Liver (tissue), 3 donors: Measurements from ENCODE around the gene DLK2.

ENCODE experiments used
- CTCF ChIP-seq: fragments of 150-350 bp; IDR thresholded peaks from 2 replicates; pipeline ENCODE4 v1.5.1; 2017; ENCODE audit warnings: improper control_type of control experiment, low read depth, low read length; ENCODE audit not compliant: missing input control
- GABPA ChIP-seq, 2 donors: IDR thresholded peaks in 1 of 2; conservative IDR thresholded peaks in 1 of 2; 2 replicates each; pipeline ENCODE4 v1.6.1; 2016; ENCODE audit warnings: antibody characterized with exemption in 2 of 2, mild to moderate bottlenecking in 1 of 2, moderate library complexity in 1 of 2
- RAD21 ChIP-seq, 2 donors: IDR thresholded peaks; 2 replicates each; pipeline ENCODE4 v1.6.1; 2016; ENCODE audit warnings: antibody characterized with exemption in 2 of 2, mild to moderate bottlenecking in 2 of 2
- SP1 ChIP-seq: IDR thresholded peaks from 2 replicates; pipeline ENCODE4 v1.6.1; 2018; ENCODE audit warnings: antibody characterized with exemption, mild to moderate bottlenecking
- TAF1 ChIP-seq: conservative IDR thresholded peaks from 2 replicates; pipeline ENCODE4 v1.6.1; 2016; ENCODE audit warnings: antibody characterized with exemption, mild to moderate bottlenecking
- YY1 ChIP-seq: IDR thresholded peaks from 2 replicates; pipeline ENCODE4 v1.6.1; 2016; ENCODE audit warnings: antibody characterized with exemption, mild to moderate bottlenecking
- ZBTB33 ChIP-seq: IDR thresholded peaks from 2 replicates; pipeline ENCODE4 v1.6.1; 2016; ENCODE audit warnings: antibody characterized with exemption
- TF ChIP-seq, protein P1 (sequence below): IDR thresholded peaks from 2 replicates; pipeline ENCODE4 v1.6.1; 2016; ENCODE audit warnings: antibody characterized with exemption, mild to moderate bottlenecking
- TF ChIP-seq, protein P2 (sequence below): IDR thresholded peaks from 2 replicates; pipeline ENCODE4 v1.6.1; 2016; ENCODE audit warnings: antibody characterized with exemption
- donor health status: healthy.
- donor health status: healthy.

DNA sequence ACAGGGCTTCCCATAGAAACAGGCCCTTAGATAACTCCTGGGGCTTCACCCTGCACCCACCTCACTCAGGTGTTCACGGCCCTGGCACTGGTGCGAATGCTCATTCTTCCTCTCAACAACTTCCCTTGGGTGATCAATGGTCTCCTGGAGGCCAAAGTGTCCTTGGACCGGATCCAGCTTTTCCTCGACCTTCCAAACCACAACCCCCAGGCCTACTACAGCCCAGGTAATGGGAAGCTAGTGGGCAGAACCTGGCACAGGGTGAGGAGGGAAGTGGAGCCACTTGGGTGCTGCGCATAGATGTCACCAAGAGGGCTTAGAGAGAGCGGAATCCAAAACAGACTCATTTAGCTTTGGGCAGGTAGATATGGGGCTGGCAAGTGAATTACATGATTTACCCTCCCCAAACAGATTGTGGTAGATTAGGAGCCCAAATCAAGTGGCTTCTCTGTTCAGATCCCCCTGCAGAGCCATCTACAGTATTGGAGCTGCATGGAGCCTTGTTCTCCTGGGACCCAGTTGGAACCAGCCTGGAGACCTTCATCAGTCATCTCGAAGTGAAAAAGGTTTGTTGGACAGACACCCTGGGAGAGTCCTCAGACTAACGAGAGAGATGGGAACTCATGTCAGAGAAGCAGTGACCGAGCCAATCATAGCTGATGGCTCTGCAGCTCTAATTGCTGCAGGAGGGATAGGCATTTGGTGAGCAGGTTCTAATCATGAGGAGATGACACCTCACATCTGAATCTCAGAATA lies 19.5 kb downstream of the DLK2 start:
- no peak for TF ChIP-seq CTCF
- TF ChIP-seq, protein P1, sequence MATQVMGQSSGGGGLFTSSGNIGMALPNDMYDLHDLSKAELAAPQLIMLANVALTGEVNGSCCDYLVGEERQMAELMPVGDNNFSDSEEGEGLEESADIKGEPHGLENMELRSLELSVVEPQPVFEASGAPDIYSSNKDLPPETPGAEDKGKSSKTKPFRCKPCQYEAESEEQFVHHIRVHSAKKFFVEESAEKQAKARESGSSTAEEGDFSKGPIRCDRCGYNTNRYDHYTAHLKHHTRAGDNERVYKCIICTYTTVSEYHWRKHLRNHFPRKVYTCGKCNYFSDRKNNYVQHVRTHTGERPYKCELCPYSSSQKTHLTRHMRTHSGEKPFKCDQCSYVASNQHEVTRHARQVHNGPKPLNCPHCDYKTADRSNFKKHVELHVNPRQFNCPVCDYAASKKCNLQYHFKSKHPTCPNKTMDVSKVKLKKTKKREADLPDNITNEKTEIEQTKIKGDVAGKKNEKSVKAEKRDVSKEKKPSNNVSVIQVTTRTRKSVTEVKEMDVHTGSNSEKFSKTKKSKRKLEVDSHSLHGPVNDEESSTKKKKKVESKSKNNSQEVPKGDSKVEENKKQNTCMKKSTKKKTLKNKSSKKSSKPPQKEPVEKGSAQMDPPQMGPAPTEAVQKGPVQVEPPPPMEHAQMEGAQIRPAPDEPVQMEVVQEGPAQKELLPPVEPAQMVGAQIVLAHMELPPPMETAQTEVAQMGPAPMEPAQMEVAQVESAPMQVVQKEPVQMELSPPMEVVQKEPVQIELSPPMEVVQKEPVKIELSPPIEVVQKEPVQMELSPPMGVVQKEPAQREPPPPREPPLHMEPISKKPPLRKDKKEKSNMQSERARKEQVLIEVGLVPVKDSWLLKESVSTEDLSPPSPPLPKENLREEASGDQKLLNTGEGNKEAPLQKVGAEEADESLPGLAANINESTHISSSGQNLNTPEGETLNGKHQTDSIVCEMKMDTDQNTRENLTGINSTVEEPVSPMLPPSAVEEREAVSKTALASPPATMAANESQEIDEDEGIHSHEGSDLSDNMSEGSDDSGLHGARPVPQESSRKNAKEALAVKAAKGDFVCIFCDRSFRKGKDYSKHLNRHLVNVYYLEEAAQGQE: no peak
- TF ChIP-seq TAF1: no peak
- TF ChIP-seq YY1: no peak
- TF ChIP-seq, protein P2, sequence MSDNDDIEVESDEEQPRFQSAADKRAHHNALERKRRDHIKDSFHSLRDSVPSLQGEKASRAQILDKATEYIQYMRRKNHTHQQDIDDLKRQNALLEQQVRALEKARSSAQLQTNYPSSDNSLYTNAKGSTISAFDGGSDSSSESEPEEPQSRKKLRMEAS: no peak
- no peak for TF ChIP-seq RAD21 (IDR thresholded peaks at IDR 0.05)
- no peak for TF ChIP-seq ZBTB33
- no peak for TF ChIP-seq SP1
- TF ChIP-seq GABPA (IDR thresholded peaks at IDR 0.05 in 1 of 2, conservative IDR thresholded peaks at IDR 0.05 in 1 of 2): no peak
